ENCODE measurements around the gene SETD5.

DNA sequence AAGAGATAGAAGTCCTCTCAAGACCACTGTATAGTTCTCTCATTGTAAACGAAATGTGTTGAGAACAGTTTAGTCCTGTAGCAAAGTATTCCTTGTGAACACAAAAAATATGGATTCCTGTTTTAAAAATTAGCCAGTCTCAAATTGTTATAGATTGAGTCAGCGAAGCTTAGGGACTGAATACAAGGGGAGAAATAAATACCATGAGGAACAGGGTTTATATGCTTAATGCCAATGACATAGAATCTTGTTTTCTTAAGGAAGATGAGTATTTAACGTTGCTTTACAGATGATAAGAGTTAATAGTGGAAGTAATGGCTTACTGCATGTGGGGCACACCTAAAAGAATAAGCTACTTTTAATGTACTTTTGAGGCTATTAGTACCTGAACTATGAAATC is 37.9 kb downstream of the SETD5 start:
- TF ChIP-seq POLR2AphosphoS5 (IDR thresholded peaks at IDR 0.05) (no peak), POLR2A (IDR thresholded peaks at IDR 0.05) (no peak)
- TF ChIP-seq, protein P1, sequence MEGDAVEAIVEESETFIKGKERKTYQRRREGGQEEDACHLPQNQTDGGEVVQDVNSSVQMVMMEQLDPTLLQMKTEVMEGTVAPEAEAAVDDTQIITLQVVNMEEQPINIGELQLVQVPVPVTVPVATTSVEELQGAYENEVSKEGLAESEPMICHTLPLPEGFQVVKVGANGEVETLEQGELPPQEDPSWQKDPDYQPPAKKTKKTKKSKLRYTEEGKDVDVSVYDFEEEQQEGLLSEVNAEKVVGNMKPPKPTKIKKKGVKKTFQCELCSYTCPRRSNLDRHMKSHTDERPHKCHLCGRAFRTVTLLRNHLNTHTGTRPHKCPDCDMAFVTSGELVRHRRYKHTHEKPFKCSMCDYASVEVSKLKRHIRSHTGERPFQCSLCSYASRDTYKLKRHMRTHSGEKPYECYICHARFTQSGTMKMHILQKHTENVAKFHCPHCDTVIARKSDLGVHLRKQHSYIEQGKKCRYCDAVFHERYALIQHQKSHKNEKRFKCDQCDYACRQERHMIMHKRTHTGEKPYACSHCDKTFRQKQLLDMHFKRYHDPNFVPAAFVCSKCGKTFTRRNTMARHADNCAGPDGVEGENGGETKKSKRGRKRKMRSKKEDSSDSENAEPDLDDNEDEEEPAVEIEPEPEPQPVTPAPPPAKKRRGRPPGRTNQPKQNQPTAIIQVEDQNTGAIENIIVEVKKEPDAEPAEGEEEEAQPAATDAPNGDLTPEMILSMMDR (IDR thresholded peaks at IDR 0.05), result no peak

Measured in stomach (tissue), 4 donors.